HG03460 (cell line): Measurements from ENCODE around the gene MGMT.

Source experiments
- ATAC-seq: cut with Tn5 transposase; IDR thresholded peaks from one replicate; pipeline ENCODE4 v1.9.1; 2021; ENCODE audit not compliant: unreplicated experiment

The MGMT gene

GRCh38 chr10:129517680-129518057, 50.6 kb downstream of the MGMT start:
- no peak for ATAC-seq

DNA sequence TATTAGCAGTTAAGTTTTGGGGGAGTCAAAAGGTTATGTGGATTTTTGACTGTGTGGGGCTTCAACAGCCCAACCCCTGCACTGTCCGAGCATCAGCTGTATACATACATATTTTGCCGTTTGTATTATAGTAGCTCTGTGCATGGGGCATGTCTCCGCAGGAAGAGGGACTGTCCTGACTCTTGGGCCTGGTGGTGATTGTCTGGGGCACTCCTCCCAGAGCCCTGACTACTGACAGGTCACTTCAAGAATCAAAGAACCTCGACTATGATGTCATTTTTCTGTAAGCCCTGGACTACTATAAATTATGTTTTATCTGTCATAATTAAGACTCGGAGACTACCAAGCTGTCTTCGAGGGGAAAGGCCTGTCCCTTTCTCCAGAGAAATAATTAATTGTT, 51.8 kb downstream of the MGMT start:
- no peak for ATAC-seq

DNA sequence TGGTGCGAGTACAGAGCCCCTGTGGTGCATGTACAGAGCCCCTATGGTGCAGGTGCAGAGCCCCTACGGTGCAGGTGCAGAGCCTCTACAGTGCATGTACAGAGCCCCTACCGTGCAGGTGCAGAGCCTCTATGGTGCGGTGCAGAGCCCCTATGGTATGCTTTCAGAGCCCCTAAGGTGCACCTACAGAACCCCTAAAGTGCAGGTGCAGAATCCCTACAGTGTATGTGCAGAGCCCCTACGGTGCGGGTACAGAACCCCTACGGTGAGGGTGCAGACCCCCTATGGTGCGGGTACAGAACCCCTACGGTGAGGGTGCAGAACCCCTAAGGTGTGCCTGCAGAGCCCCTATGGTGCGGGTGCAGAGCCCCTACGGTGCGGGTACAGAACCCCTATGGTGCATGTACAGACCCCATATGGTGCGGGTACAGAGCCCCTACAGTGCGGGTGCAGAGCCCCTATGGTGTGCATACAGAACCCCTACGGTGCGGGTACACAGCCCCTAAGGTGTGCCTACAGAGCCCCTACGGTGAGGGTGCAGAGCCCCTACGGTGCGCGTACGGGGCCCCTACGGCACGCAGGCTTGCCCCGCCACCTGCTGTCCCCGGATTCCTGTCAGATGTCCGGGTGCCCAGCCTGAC, 53.5 kb downstream of the MGMT start:
- ATAC-seq, result no peak

DNA sequence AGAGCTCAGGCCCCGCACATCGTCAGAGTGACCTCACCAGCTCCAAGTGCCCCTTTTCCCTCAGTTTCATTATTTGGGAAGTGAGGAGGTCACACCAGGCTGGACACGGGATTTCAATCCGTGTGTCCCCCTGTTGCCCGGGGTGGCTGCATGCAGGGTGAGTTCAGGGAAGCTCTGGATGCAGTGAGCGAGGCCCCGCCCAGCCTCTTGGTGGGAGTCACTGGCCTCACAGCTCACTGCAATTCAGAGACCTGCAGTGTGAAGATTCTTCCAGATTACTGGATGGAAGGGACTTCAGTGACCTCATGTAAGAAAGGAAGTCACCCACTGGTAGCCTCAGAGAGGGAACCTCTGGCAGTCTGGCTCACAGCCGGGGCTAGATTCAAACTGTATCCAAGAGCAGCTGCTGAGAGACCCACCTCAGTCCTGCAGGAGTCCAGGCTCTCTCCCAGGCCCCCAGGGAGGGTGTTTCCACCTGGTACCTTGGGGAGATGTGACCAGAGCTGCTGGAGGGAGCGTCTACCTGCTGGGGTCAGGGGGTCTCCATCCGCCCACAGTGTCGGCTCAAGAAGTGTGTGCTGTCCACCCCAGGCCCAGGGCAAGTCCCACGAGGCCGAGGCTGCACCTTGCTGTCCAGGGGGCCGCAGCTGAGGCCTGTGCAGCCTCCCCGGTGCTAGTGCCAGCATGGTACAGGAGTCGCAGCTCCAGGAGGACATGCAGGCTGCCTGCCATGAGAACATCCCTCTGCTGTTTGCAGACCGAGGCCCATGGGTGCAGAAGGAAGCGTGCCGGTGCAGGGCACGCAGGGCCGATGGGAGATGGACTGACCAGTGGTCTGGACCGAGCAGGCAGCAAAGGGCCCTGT, 54.4 kb downstream of the MGMT start:
- no peak for ATAC-seq

- ATAC-seq, result no peak
Measured at GRCh38 chr10:129522041-129522585, 55.1 kb downstream of the MGMT start.

- no peak for ATAC-seq
Measured at GRCh38 chr10:129523031-129523722, 56.1 kb downstream of the MGMT start.

DNA sequence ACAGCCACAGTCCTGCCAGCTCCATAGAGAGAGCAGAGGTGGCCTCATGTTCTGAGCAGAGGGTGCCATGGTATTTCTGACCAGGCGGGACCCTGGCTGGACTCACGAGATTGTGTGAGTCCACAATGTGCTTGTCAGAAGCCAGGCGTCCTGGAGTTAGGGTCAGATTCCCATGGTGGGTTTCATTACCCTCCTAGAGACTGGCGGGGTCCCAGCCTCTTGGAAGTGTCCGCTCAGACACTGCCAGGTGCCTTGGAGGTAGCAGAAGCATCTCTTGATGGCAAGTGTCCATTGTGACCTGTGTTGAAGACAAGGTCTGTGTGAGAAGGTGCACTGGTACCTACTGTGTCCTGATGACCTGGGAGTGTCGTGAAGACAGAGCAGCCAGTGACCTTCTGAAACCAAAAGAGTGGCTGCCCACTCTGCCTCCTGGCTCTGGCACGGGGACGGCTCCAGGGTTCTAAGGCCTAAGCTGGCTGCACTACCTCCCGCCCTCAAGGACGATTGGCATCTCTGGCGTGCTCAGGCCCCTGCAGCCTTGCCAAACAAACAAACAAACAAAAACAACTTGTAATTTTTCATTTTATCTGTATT, 56.8 kb downstream of the MGMT start:
- no peak for ATAC-seq

- ATAC-seq, result no peak
Measured at GRCh38 chr10:129524936-129525335, 57.9 kb downstream of the MGMT start.

DNA sequence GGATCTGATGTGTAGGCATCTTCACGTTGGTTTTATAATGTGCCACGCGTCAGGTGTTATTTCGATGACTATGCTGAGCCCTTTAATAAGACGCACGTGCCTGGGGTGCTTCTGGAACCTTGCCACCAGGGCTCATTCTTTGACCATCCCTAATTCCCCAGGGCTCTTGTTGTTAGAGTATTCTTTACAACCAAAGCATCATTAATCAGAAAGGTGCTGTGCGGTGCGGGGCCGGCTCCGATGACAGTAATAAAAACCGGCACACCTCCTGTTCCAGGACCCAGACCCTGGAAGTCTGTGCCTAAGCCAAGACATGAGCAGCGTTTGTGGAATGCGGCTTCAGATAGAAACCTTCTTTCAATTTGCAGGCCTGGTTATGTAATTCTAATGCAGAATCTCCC, 58.4 kb downstream of the MGMT start:
- no peak for ATAC-seq

GRCh38 chr10:129526943-129527342, 59.9 kb downstream of the MGMT start:
- ATAC-seq, result no peak

DNA sequence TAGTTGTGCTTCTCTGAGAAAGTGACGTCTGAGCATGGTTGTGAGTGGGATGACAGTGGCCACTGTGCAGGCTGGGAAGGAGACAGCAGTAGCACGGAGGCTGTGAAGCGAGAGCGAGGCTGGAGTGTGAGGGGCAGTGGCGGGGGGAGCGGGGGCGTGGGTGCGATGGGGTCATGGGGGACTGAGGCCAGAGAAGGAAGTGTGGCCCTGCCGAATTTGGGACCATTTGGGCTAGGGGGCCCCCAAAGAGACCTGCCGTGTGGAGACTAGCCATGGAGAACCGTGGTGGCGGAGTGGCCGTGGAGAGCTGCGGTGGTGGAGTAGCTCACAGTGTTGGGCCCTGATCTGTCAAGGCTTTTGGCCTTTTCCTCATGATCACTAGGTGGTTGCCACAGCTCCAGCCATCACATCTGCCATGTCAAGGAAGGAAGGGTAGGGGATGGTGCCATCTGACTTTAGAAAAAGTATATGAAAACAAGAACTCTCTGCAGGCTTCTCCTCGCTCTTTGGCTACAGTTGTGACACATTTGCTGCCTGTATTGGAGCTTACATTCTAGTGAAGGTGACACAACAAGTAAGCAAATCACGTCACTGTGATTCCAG, 61.4 kb downstream of the MGMT start:
- ATAC-seq, result no peak

GRCh38 chr10:129530581-129530980, 63.5 kb downstream of the MGMT start:
- ATAC-seq, result no peak

DNA sequence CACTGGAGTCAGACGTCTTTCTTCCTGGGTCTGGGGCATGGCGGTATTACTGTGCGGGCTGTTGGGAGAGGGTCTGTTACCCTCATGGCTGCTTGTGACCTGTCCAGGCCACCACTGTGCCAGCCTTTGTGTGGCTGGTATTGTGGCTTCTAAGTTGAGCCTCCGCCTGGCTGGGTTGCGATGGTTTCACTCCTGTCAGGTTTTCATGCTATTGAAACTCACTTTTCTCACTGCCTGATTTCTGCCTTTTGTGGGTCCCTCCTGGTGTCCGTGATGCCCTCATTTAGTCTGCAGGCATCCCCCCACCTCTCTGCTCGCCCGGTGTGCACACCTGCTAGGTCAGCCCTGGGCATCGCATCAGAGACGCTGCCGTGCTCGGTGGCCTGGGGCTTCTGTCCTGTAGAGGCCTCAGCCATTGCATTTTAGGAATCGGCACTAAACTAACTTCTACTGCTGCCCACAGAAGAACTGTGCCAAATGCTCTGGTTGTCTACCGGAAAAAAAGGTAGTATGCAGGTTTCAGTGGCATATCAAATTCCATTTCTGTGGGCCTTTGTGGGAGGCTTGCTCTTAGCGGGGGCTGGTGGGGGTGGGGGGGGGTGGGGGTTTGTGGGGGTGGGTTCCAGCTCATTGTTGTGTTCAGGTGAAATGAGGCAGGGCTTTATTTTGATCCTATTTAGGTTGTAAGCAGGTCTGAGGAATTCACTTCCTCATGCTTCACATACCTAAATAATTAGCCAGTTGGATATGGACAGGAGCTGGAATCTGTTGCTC, 64.3 kb downstream of the MGMT start:
- ATAC-seq, result no peak

GRCh38 chr10:129531969-129532660, 65.1 kb downstream of the MGMT start:
- ATAC-seq, result no peak

GRCh38 chr10:129532838-129533237, 65.8 kb downstream of the MGMT start:
- no peak for ATAC-seq

- no peak for ATAC-seq
Measured at GRCh38 chr10:129533281-129533680, 66.2 kb downstream of the MGMT start.

DNA sequence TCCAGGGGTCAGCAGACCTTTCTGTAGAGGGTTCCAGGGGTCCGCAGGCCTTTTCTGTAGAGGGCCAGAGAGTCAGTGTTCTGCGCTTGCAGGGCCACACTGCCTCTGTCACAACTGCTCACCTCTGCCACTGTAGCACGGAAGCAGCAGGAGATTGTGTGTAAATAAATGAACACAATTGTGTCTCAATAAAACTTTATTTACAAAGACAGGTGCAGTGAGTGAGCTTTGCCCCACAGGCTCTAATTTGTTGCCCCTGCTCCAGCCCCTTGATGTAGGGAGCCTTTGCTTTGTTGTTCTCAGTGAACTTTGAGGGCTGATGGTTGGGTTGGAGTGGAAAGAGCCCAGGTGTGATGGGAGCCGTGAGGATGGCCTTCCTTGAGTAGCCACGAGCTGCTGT, 67.8 kb downstream of the MGMT start:
- ATAC-seq, result no peak

- no peak for ATAC-seq
Measured at GRCh38 chr10:129536336-129536735, 69.3 kb downstream of the MGMT start.

DNA sequence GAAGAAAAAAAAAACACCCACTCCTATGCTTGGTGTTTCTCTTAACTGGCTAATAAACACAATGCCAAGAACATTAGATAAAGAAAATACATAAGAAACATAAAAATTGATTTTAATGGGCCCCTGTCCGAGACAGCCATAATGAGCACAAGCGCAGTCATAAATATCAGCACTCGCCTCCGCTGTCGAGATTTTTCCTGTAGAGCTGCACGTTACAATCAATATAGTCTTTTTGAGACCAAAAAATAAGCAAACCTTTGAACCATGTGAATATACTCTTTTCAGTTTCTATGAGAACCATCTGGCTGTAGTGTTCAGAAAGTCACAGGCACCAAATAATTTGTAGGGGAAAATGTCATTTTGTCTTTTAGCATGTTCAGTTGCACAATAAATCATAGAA, 70.1 kb downstream of the MGMT start:
- no peak for ATAC-seq

- ATAC-seq, result no peak
Measured at GRCh38 chr10:129538236-129538635, 71.2 kb downstream of the MGMT start.
